Gastrocnemius medialis (tissue), 4 donors: ENCODE results near the gene ACO1.

ENCODE experiments used
- CTCF ChIP-seq, 5 experiments: fragments of 450-650 bp in 3 of 5; fragments of 200-600 bp in 2 of 5; sonication (generic) in 2 of 5; IDR thresholded peaks in 4 of 5; conservative IDR thresholded peaks in 1 of 5; 1 replicate in 4 of 5; 2 replicates in 1 of 5; pipeline ENCODE4 v1.5.1; 2016 to 2019; ENCODE audit warnings: antibody characterized with exemption in 5 of 5, mild to moderate bottlenecking in 3 of 5, moderate library complexity in 3 of 5
- POLR2A ChIP-seq, 2 donors: fragments of 450-650 bp; IDR thresholded peaks; one replicate each; pipeline ENCODE4 v1.6.1; 2017; ENCODE audit warnings: antibody characterized with exemption in 2 of 2, mild to moderate bottlenecking in 2 of 2, moderate library complexity in 2 of 2

GRCh38 chr9:32350682-32351081 is 33.8 kb upstream of the ACO1 start:
- TF ChIP-seq CTCF (IDR thresholded peaks at IDR 0.05 in 4 of 5, conservative IDR thresholded peaks at IDR 0.05 in 1 of 5) (peak in 1 of 5 experiments; percentile 20), POLR2A (IDR thresholded peaks at IDR 0.05) (no peak)
